HG02938 (cell line): ENCODE results near the gene CTSK.
"Not testable (repeated sequence)": the region's sequence is repeated elsewhere in the genome, so short reads cannot be mapped to it uniquely, and the experiment has no call there.

Experiments used
- ATAC-seq: cut with Tn5 transposase; IDR thresholded peaks from one replicate; pipeline ENCODE4 v1.9.1; 2021; ENCODE audit warnings: mild to moderate bottlenecking, moderate library complexity; ENCODE audit not compliant: unreplicated experiment

The CTSK gene

GRCh38 chr1:150807249-150808023 lies 624 bp downstream of the CTSK start:
- no peak for ATAC-seq

- no peak for ATAC-seq
Measured at GRCh38 chr1:150805899-150806298, 2.2 kb downstream of the CTSK start.

GRCh38 chr1:150804671-150805070 lies 3.4 kb downstream of the CTSK start:
- ATAC-seq, result no peak

- no peak for ATAC-seq
Measured at GRCh38 chr1:150799089-150799488, 9.0 kb downstream of the CTSK start.

GRCh38 chr1:150798525-150798924 lies 9.5 kb downstream of the CTSK start:
- no peak for ATAC-seq

GRCh38 chr1:150796374-150796773 lies 11.7 kb downstream of the CTSK start:
- ATAC-seq, result no peak

GRCh38 chr1:150793778-150794177 lies 14.3 kb downstream of the CTSK start:
- ATAC-seq, result not testable (repeated sequence)

- no peak for ATAC-seq
Measured at GRCh38 chr1:150793221-150793620, 14.8 kb downstream of the CTSK start.

GRCh38 chr1:150791585-150791984 lies 16.5 kb downstream of the CTSK start:
- no peak for ATAC-seq

GRCh38 chr1:150789396-150789795 lies 18.7 kb downstream of the CTSK start:
- no peak for ATAC-seq

- ATAC-seq, result no peak
Measured at GRCh38 chr1:150788946-150789345, 19.1 kb downstream of the CTSK start.

GRCh38 chr1:150787455-150787854 lies 20.6 kb downstream of the CTSK start:
- ATAC-seq, result no peak

GRCh38 chr1:150780510-150780909 lies 27.6 kb downstream of the CTSK start:
- ATAC-seq, result no peak

- no peak for ATAC-seq
Measured at GRCh38 chr1:150778409-150778808, 29.7 kb downstream of the CTSK start.

GRCh38 chr1:150777544-150777943 lies 30.5 kb downstream of the CTSK start:
- ATAC-seq, result no peak

GRCh38 chr1:150775931-150776505 lies 32.0 kb downstream of the CTSK start:
- ATAC-seq, result not testable (repeated sequence)

GRCh38 chr1:150775276-150775675 lies 32.8 kb downstream of the CTSK start:
- ATAC-seq, result no peak

- no peak for ATAC-seq
Measured at GRCh38 chr1:150772326-150772725, 35.7 kb downstream of the CTSK start.

GRCh38 chr1:150767704-150768103 lies 40.4 kb downstream of the CTSK start:
- ATAC-seq, result not testable (repeated sequence)

GRCh38 chr1:150765977-150766301 lies 42.1 kb downstream of the CTSK start:
- ATAC-seq, result not testable (repeated sequence)

- peak; percentile 73 for ATAC-seq
Measured at GRCh38 chr1:150765296-150765976, 42.6 kb downstream of the CTSK start, which contains the start of gene CTSS. TSS of gene CTSS (minus strand) at chr1:150765778. CDS start at chr1:150764763, 1,015 bp downstream.

- ATAC-seq, result no peak
Measured at GRCh38 chr1:150764617-150765101, 43.4 kb downstream of the CTSK start.
